Measurements from ENCODE around the gene MGARP. TPM values are rescaled to one million over a fixed set of nuclear protein-coding genes. Genes with fewer than 3 reads are reported as not detected.
A peak's percentile ranks its signal among the peaks of the same experiment; 100 is the strongest.

The MGARP gene
- total RNA-seq, 1 donor = 7.6 TPM

DNA sequence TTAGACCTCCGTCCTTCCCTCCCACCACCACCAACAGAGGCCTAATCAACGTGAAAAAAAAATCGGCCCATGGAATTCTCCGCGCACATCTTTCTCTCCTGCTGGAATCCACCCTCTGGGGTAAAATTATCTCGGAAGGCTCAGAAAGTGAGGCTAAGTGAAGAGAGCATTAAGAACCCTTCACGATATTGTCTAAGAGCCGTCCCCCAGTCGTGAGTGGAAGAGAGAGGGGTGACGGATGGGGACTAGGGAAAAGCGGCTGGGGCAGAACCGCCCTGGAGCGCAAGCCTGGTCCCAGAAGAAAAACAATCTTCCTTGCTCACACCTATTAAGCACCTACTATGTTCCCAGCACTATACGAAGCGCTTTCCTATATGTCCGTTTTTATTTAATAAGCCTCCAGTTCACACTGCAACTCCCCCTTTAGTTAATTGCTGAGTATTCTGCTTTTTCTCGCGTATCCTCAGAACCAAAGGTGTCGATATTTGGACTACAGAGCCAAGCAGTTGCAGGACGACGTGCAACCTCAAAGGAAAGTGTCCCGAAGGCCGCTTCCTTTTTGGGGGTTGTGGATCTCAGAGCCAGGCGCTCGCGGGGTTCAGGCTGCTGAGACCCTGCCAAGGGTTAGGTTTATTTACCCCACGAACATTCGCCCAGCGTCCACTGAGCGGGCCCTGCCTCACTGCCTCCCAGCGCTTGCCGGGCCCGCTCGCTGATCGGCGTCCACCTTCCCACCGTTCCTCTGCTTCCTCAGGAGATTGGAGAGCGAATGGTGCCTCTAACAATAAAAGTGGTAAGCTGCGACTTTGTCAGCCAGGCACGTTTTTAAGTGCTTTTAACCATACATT lies 889 bp downstream of the MGARP start:
- no peak overlapping the region for H3K27ac ChIP-seq (ENCODE audit: low read depth, low read length)
- H4K20me1 ChIP-seq (ENCODE audit: insufficient read depth, low read length) = no peaks in the 10 kb centered on the region
- H2AFZ ChIP-seq (ENCODE audit: low read length) = peak overlapping the region; percentile 90
- H3K27me3 ChIP-seq (ENCODE audit: insufficient read depth, low read length) = peaks cover 4% of the 10 kb centered on the region
- peak overlapping the region; percentile 72 for H3K4me3 ChIP-seq (ENCODE audit: insufficient read depth, low read length)
- peaks cover 11% of the 10 kb centered on the region for H3K4me1 ChIP-seq (ENCODE audit: insufficient read depth, low read length)
- peak overlapping the region; percentile 89 for H3K4me2 ChIP-seq (ENCODE audit: insufficient read depth, low read length)
- DNase-seq (ENCODE audit: insufficient read length, low spot score, missing footprints) = peak; percentile 64
- no peaks in the 10 kb centered on the region for H3K36me3 ChIP-seq (ENCODE audit: insufficient read depth, low read length)
- TF ChIP-seq CTCF (IDR thresholded peaks at IDR 0.05; ENCODE audit: extremely low read depth, low read depth, low read length) = no peak
- H3K79me2 ChIP-seq (ENCODE audit: insufficient read depth, low read length) = no peaks in the 10 kb centered on the region
- H3K9me3 ChIP-seq (ENCODE audit: low read depth, low read length) = no peaks in the 10 kb centered on the region

- Histone ChIP-seq H3K27me3 (ENCODE audit: insufficient read depth, low read length) (peaks cover 4% of the 10 kb centered on the region), H3K9me3 (ENCODE audit: low read depth, low read length) (no peaks in the 10 kb centered on the region), H3K27ac (ENCODE audit: low read depth, low read length) (no peak overlapping the region), H3K4me1 (ENCODE audit: insufficient read depth, low read length) (peaks cover 11% of the 10 kb centered on the region), H3K4me2 (ENCODE audit: insufficient read depth, low read length) (peak overlapping the region; percentile 89), H2AFZ (ENCODE audit: low read length) (no peak overlapping the region), H3K79me2 (ENCODE audit: insufficient read depth, low read length) (no peaks in the 10 kb centered on the region), H3K4me3 (ENCODE audit: insufficient read depth, low read length) (no peak overlapping the region), H4K20me1 (ENCODE audit: insufficient read depth, low read length) (no peaks in the 10 kb centered on the region), H3K36me3 (ENCODE audit: insufficient read depth, low read length) (no peaks in the 10 kb centered on the region)
- no peak for DNase-seq (ENCODE audit: insufficient read length, low spot score, missing footprints)
- TF ChIP-seq CTCF (IDR thresholded peaks at IDR 0.05; ENCODE audit: extremely low read depth, low read depth, low read length) = no peak
These were observed 1.5 kb downstream of the MGARP start for GRCh38 chr4:139278485-139278884.

- no peak overlapping the region for H2AFZ ChIP-seq (ENCODE audit: low read length)
- H3K4me2 ChIP-seq (ENCODE audit: insufficient read depth, low read length) = no peak overlapping the region
- H3K36me3 ChIP-seq (ENCODE audit: insufficient read depth, low read length) = no peaks in the 10 kb centered on the region
- no peak for DNase-seq (ENCODE audit: insufficient read length, low spot score, missing footprints)
- no peaks in the 10 kb centered on the region for H3K9me3 ChIP-seq (ENCODE audit: low read depth, low read length)
- no peak for TF ChIP-seq CTCF (IDR thresholded peaks at IDR 0.05; ENCODE audit: extremely low read depth, low read depth, low read length)
- no peaks in the 10 kb centered on the region for H3K79me2 ChIP-seq (ENCODE audit: insufficient read depth, low read length)
- peaks cover 4% of the 10 kb centered on the region for H3K27me3 ChIP-seq (ENCODE audit: insufficient read depth, low read length)
- H4K20me1 ChIP-seq (ENCODE audit: insufficient read depth, low read length) = no peaks in the 10 kb centered on the region
- H3K4me1 ChIP-seq (ENCODE audit: insufficient read depth, low read length) = peaks cover 2% of the 10 kb centered on the region
- H3K4me3 ChIP-seq (ENCODE audit: insufficient read depth, low read length) = no peak overlapping the region
- H3K27ac ChIP-seq (ENCODE audit: low read depth, low read length) = no peak overlapping the region
These were observed 4.7 kb downstream of the MGARP start for GRCh38 chr4:139275281-139275735.

GRCh38 chr4:139274790-139275189 lies 5.2 kb downstream of the MGARP start:
- Histone ChIP-seq H3K79me2 (ENCODE audit: insufficient read depth, low read length) (no peaks in the 10 kb centered on the region), H3K9me3 (ENCODE audit: low read depth, low read length) (no peaks in the 10 kb centered on the region)
- TF ChIP-seq CTCF (IDR thresholded peaks at IDR 0.05; ENCODE audit: extremely low read depth, low read depth, low read length) = no peak

More at GRCh38 chr4:139274790-139275189, 5.2 kb downstream of the MGARP start:
- Histone ChIP-seq H3K4me3 (ENCODE audit: insufficient read depth, low read length) (no peak overlapping the region), H2AFZ (ENCODE audit: low read length) (no peak overlapping the region), H3K27me3 (ENCODE audit: insufficient read depth, low read length) (peaks cover 4% of the 10 kb centered on the region), H3K27ac (ENCODE audit: low read depth, low read length) (no peak overlapping the region), H3K36me3 (ENCODE audit: insufficient read depth, low read length) (no peaks in the 10 kb centered on the region), H3K4me1 (ENCODE audit: insufficient read depth, low read length) (no peaks in the 10 kb centered on the region), H3K4me2 (ENCODE audit: insufficient read depth, low read length) (no peak overlapping the region), H4K20me1 (ENCODE audit: insufficient read depth, low read length) (no peaks in the 10 kb centered on the region)
- DNase-seq (ENCODE audit: insufficient read length, low spot score, missing footprints) = no peak
